Upper lobe of left lung (tissue), 6 donors: ENCODE measurements around the gene ESPNL. TPM values are rescaled to one million over a fixed set of nuclear protein-coding genes. Genes with fewer than 3 reads are reported as not detected.

Source experiments
- ATAC-seq, 2 donors: fragments of 200-7000 bp; cut with Tn5 transposase; one replicate each; pipeline ENCODE4 v1.9.1; 2022; ENCODE audit warnings: mild to moderate bottlenecking in 2 of 2, moderate library complexity in 2 of 2; ENCODE audit not compliant: low FRiP score in 2 of 2
- DNase-seq, 2 donors: peaks; one replicate each; pipeline ENCODE4 v3.0.0-alpha.2; 2019 to 2020
- H3K27ac ChIP-seq, 4 donors: fragments of 200-600 bp; sonication (generic); one replicate each; pipeline ENCODE4 v1.5.1; 2016 to 2019
- H3K27me3 ChIP-seq, 4 donors: fragments of 200-600 bp; sonication (generic); one replicate each; pipeline ENCODE4 v1.5.1; 2017 to 2019
- H3K36me3 ChIP-seq, 4 donors: fragments of 200-600 bp; sonication (generic); one replicate each; pipeline ENCODE4 v1.5.1; 2016 to 2019
- H3K4me1 ChIP-seq, 4 donors: fragments of 200-600 bp; sonication (generic); one replicate each; pipeline ENCODE4 v1.5.1; 2018 to 2019
- H3K4me3 ChIP-seq, 4 donors: fragments of 200-600 bp; sonication (generic); one replicate each; pipeline ENCODE4 v1.5.1; 2017 to 2019; ENCODE audit warnings: mild to moderate bottlenecking in 2 of 4, moderate library complexity in 1 of 4
- H3K9me3 ChIP-seq, 4 donors: fragments of 200-600 bp; sonication (generic); one replicate each; pipeline ENCODE4 v1.5.1; 2018 to 2019
- CTCF ChIP-seq, 6 experiments: fragments of 450-650 bp in 4 of 6; fragments of 200-600 bp in 2 of 6; sonication (generic) in 2 of 6; IDR thresholded peaks; one replicate each; pipeline ENCODE4 v1.5.1; 2016 to 2019; ENCODE audit warnings: antibody characterized with exemption in 6 of 6
- EP300 ChIP-seq, 4 donors: sonication (generic); formaldehyde crosslinking; IDR thresholded peaks; one replicate each; pipeline ENCODE4 v1.5.1; 2017; ENCODE audit warnings: antibody characterized with exemption in 4 of 4, control low read depth in 2 of 4
- POLR2A ChIP-seq, 4 donors: fragments of 450-650 bp; IDR thresholded peaks; one replicate each; pipeline ENCODE4 v1.5.1; 2016 to 2017; ENCODE audit warnings: antibody characterized with exemption in 4 of 4, mild to moderate bottlenecking in 2 of 4
- POLR2AphosphoS5 ChIP-seq, 2 donors: sonication (generic); formaldehyde crosslinking; IDR thresholded peaks; one replicate each; pipeline ENCODE4 v1.5.1; 2017; ENCODE audit warnings: antibody characterized with exemption in 2 of 2
- WGBS, 2 donors: methylation state at CpG; one replicate each; pipeline ENCODE4 v1.1.5; 2017 to 2018; 5-methylcytosine and 5-hydroxymethylcytosine counted together
- total RNA-seq, 6 donors: library from RNA; depleted of rRNA in 4 of 6; stranded (reverse); fragments of >200 nt in 4 of 6; gene quantifications; one replicate each; pipeline versions ENCODE4 v1.1.0 to v1.2.1, GENCODE V29; 2016 to 2021
- donor health status: DM: no; HTN: no; CAD: no; lungs with moderate emphysema.
- donor health status: DM: no; HTN: yes; CAD: no; lungs with severe emphysema.

Gene ESPNL
- total RNA-seq, 6 donors from 2014 or later: 0.10 to 3.1 (median 0.38) TPM; not detected in 2

DNA sequence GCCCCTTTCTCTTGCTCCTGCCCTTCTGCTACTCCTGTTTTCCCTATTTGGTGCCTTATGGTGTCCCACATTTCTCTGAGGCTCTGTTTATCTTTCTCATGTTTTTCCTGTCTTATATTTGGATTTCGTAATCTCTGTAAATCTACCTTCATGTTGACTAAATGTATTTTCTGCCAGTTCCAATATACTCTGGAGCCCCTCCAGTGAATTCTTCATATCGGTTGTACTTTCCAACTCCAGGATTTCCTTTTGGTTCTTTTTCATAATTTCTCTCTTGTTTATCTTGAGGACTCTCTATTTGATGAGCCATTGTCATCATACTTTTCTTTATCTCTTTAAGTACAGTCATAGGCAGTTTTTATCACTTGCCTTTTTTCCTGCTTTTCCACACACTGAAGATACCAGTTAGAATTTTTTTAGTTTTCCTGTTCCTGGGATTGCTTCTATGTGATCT is 20.2 kb upstream of the ESPNL start:
- Histone ChIP-seq H3K9me3 (no peaks in the 10 kb centered on the region), H3K27ac (no peak overlapping the region), H3K36me3 (peaks cover 5 to 37% (median 27%) of the 10 kb centered on the region in 4 donors), H3K4me3 (no peak overlapping the region), H3K4me1 (no peaks in the 10 kb centered on the region), H3K27me3 (no peaks in the 10 kb centered on the region)
- ATAC-seq: no peak
- WGBS, 2 donors: 68 to 77% methylated on average over 2 of the region's 2 CpGs
- DNase-seq: no peak
- TF ChIP-seq CTCF (IDR thresholded peaks at IDR 0.05) (no peak), POLR2A (IDR thresholded peaks at IDR 0.05) (no peak), EP300 (IDR thresholded peaks at IDR 0.05) (no peak), POLR2AphosphoS5 (IDR thresholded peaks at IDR 0.05) (no peak)

- H3K27me3 ChIP-seq: no peaks in the 10 kb centered on the region
- no peaks in the 10 kb centered on the region for H3K9me3 ChIP-seq
- DNase-seq (no peak), ATAC-seq (peak in 1 of 2 donors; percentile 43)
- no peak overlapping the region for H3K4me3 ChIP-seq
- peaks cover 5 to 37% (median 27%) of the 10 kb centered on the region in 4 donors for H3K36me3 ChIP-seq
- H3K27ac ChIP-seq: no peak overlapping the region
- 95 to 98% methylated on average over 15 of the region's 15 CpGs for WGBS, 2 donors
- H3K4me1 ChIP-seq: no peaks in the 10 kb centered on the region
- TF ChIP-seq POLR2A (IDR thresholded peaks at IDR 0.05) (no peak), CTCF (IDR thresholded peaks at IDR 0.05) (no peak), POLR2AphosphoS5 (IDR thresholded peaks at IDR 0.05) (no peak), EP300 (IDR thresholded peaks at IDR 0.05) (no peak)
These were observed 19.6 kb upstream of the ESPNL start for GRCh38 chr2:238080518-238080917.

DNA sequence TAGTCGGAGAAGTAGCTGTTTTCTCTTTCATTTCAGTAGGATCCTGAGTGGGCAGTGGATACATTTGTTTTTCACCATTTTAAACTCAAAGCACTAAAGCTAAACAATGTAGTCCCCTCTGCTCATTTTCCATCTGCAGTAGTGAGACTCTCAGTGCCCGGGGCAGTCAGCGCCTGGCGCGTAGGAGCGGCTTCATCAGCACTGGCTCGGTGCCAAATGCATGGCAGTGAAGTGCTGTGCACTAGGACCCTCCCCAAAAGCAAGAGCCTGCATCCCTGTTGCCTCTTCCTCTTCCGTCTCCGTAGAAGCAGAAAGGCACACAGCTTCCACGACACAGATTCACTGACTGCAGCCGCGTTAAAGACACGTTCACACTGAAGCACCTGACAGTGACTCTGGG is 19.0 kb upstream of the ESPNL start:
- 96% methylated on average over 13 of the region's 13 CpGs for WGBS, 2 donors
- H3K36me3 ChIP-seq: peaks cover 5 to 37% (median 27%) of the 10 kb centered on the region in 4 donors
- DNase-seq: no peak
- H3K27ac ChIP-seq: no peak overlapping the region
- ATAC-seq: no peak
- H3K4me1 ChIP-seq: no peaks in the 10 kb centered on the region
- H3K4me3 ChIP-seq: no peak overlapping the region
- H3K9me3 ChIP-seq: no peaks in the 10 kb centered on the region
- no peaks in the 10 kb centered on the region for H3K27me3 ChIP-seq
- TF ChIP-seq POLR2AphosphoS5 (IDR thresholded peaks at IDR 0.05): no peak

GRCh38 chr2:238081561-238081960 is 18.6 kb upstream of the ESPNL start:
- H3K4me1 ChIP-seq: no peaks in the 10 kb centered on the region
- no peak overlapping the region for H3K27ac ChIP-seq
- 95 to 97% methylated on average over 16 of the region's 16 CpGs for WGBS, 2 donors
- H3K4me3 ChIP-seq: no peak overlapping the region
- H3K27me3 ChIP-seq: no peaks in the 10 kb centered on the region
- ATAC-seq (no peak), DNase-seq (no peak)
- no peak for TF ChIP-seq EP300 (IDR thresholded peaks at IDR 0.05)
- TF ChIP-seq CTCF (IDR thresholded peaks at IDR 0.05): no peak
- H3K36me3 ChIP-seq: peaks cover 5 to 37% (median 27%) of the 10 kb centered on the region in 4 donors
- no peaks in the 10 kb centered on the region for H3K9me3 ChIP-seq

DNA sequence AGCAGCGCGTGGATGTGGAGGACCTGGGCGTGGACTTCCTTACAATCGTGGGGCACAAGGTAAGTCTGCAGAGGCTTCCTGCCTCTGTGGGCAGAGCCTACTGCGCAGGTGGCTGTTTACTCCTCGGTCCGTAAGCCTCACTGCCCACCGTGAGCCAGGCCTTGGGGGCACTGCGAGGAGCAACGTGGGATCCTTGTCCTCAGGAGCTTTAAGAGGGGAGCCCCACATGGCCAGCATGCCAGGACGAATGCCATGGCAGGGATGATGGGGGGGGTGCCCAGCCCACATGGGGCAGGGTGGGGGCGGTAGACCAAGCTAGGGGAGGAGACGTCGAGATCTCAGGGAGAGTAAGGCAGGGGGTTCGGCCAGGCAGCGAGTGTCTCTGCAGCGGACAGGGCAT is 18.0 kb upstream of the ESPNL start:
- H3K27me3 ChIP-seq: no peaks in the 10 kb centered on the region
- H3K4me1 ChIP-seq: no peaks in the 10 kb centered on the region
- no peak for TF ChIP-seq POLR2A (IDR thresholded peaks at IDR 0.05)
- TF ChIP-seq POLR2AphosphoS5 (IDR thresholded peaks at IDR 0.05): no peak
- no peak for TF ChIP-seq EP300 (IDR thresholded peaks at IDR 0.05)
- no peak for TF ChIP-seq CTCF (IDR thresholded peaks at IDR 0.05)
- H3K27ac ChIP-seq: no peak overlapping the region
- no peak overlapping the region for H3K4me3 ChIP-seq
- 94 to 95% methylated on average over 9 to 17 of the region's 17 CpGs for WGBS, 2 donors
- DNase-seq (no peak), ATAC-seq (peak in 1 of 2 donors; percentile 23)
- H3K36me3 ChIP-seq: peaks cover 5 to 37% (median 27%) of the 10 kb centered on the region in 4 donors
- no peaks in the 10 kb centered on the region for H3K9me3 ChIP-seq
